KMS-11 (cell line): ENCODE results near the gene IGSF9.

ENCODE experiments used
- H2AFZ ChIP-seq: fragments of 200-600 bp; sonication (generic); 2 replicates; pipeline ENCODE4 v1.6.1; 2016; ENCODE audit warnings: antibody characterized with exemption, mixed run types, low read depth
- H3K27ac ChIP-seq: fragments of 200-600 bp; sonication (generic); 2 replicates; pipeline ENCODE4 v1.6.1; 2016; ENCODE audit warnings: mild to moderate bottlenecking, mixed run types
- H3K27me3 ChIP-seq: fragments of 200-600 bp; sonication (generic); 2 replicates; pipeline ENCODE4 v1.6.1; 2017; ENCODE audit warnings: mild to moderate bottlenecking, low read depth, mixed run types, moderate library complexity; ENCODE audit not compliant: insufficient read depth
- H3K36me3 ChIP-seq: fragments of 200-600 bp; sonication (generic); 2 replicates; pipeline ENCODE4 v1.6.1; 2017; ENCODE audit warnings: mild to moderate bottlenecking, mixed run types; ENCODE audit not compliant: insufficient read depth
- H3K4me1 ChIP-seq: fragments of 200-600 bp; sonication (generic); 2 replicates; pipeline ENCODE4 v1.6.1; 2016; ENCODE audit warnings: mild to moderate bottlenecking, low read depth, mixed run types; ENCODE audit not compliant: poor library complexity, severe bottlenecking
- H3K4me2 ChIP-seq: fragments of 200-600 bp; sonication (generic); 2 replicates; pipeline ENCODE4 v1.7.0; 2016; ENCODE audit warnings: mild to moderate bottlenecking, mixed run types
- H3K4me3 ChIP-seq: fragments of 200-600 bp; sonication (generic); IDR thresholded peaks from 2 replicates; pipeline ENCODE4 v1.6.1; 2017; ENCODE audit warnings: low read depth, low read length, mixed read lengths; ENCODE audit not compliant: insufficient read depth
- H3K79me2 ChIP-seq: fragments of 200-600 bp; sonication (generic); 2 replicates; pipeline ENCODE4 v1.6.1; 2016; ENCODE audit warnings: low read depth, mixed run types; ENCODE audit not compliant: insufficient read depth
- H3K9ac ChIP-seq: fragments of 200-600 bp; sonication (generic); 2 replicates; pipeline ENCODE4 v1.6.1; 2016; ENCODE audit warnings: mild to moderate bottlenecking, mixed run types
- H4K20me1 ChIP-seq: fragments of 200-600 bp; sonication (generic); 2 replicates; pipeline ENCODE4 v1.6.1; 2016; ENCODE audit warnings: mild to moderate bottlenecking, mixed run types; ENCODE audit not compliant: insufficient read depth
- TF ChIP-seq, protein P1 (sequence below): fragments of 200-600 bp; sonication (generic); conservative IDR thresholded peaks from 2 replicates; pipeline ENCODE4 v1.6.1; 2017; ENCODE audit warnings: low read depth, mild to moderate bottlenecking, antibody characterized with exemption, low read length, moderate library complexity, mixed read lengths

IGSF9 gene

GRCh38 chr1:159991513-159991912 is 46.1 kb upstream of the IGSF9 start:
- H3K4me3 ChIP-seq: no peak overlapping the region
- H3K9ac ChIP-seq: no peak overlapping the region
- no peak overlapping the region for H2AFZ ChIP-seq

DNA sequence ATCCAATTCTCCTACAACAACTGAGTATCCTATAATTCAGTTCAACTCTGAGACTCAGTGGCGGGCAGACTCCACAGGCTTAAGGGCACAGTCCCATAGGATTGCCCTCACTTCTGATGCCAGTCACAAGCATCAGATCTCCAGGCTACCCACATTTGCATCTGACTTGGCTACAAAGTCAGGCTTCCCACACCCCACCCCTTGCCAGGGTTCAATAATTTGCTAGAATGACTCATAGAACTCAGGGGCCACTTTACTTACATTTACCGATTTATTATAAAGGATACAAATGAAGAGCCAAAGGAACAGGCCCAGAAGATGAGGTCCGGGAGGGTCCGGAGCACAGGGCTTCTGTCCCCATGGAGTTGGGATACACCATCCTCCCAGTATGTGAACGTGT is 44.6 kb upstream of the IGSF9 start:
- no peak overlapping the region for H3K4me2 ChIP-seq
- no peaks in the 10 kb centered on the region for H3K27me3 ChIP-seq
- H3K9ac ChIP-seq: no peak overlapping the region
- no peaks in the 10 kb centered on the region for H3K4me1 ChIP-seq
- no peaks in the 10 kb centered on the region for H3K79me2 ChIP-seq
- no peaks in the 10 kb centered on the region for H3K36me3 ChIP-seq
- no peak overlapping the region for H3K27ac ChIP-seq
- H4K20me1 ChIP-seq: no peaks in the 10 kb centered on the region
- no peak overlapping the region for H2AFZ ChIP-seq
- no peak overlapping the region for H3K4me3 ChIP-seq
- TF ChIP-seq, protein P1, sequence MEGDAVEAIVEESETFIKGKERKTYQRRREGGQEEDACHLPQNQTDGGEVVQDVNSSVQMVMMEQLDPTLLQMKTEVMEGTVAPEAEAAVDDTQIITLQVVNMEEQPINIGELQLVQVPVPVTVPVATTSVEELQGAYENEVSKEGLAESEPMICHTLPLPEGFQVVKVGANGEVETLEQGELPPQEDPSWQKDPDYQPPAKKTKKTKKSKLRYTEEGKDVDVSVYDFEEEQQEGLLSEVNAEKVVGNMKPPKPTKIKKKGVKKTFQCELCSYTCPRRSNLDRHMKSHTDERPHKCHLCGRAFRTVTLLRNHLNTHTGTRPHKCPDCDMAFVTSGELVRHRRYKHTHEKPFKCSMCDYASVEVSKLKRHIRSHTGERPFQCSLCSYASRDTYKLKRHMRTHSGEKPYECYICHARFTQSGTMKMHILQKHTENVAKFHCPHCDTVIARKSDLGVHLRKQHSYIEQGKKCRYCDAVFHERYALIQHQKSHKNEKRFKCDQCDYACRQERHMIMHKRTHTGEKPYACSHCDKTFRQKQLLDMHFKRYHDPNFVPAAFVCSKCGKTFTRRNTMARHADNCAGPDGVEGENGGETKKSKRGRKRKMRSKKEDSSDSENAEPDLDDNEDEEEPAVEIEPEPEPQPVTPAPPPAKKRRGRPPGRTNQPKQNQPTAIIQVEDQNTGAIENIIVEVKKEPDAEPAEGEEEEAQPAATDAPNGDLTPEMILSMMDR: no peak

More at GRCh38 chr1:159991513-159991912, 46.1 kb upstream of the IGSF9 start:
- Histone ChIP-seq H3K4me2 (no peak overlapping the region), H4K20me1 (no peaks in the 10 kb centered on the region), H3K79me2 (no peaks in the 10 kb centered on the region), H3K27me3 (no peaks in the 10 kb centered on the region), H3K4me1 (no peaks in the 10 kb centered on the region), H3K36me3 (no peaks in the 10 kb centered on the region), H3K27ac (no peak overlapping the region)
- TF ChIP-seq, protein P1: no peak

DNA sequence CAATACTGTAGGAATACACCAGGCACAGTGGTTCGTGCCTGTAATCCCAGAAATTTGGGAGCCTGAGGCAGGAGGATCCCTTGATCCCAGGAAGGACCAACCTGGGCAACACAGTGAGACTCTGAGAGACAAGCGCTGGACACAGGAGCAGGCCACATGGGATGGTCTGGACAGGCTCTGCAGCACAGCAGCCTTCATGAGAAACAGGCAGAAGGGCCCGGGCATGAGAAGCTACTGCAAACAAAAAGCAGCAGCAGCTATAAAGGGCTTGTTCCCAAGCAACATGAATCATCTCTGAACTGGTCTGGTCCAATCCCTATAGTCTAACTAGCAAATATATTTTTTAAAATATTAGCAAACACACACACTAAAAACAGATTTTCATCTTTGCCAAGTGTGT is 44.2 kb upstream of the IGSF9 start:
- no peak overlapping the region for H3K4me2 ChIP-seq
- H3K27me3 ChIP-seq: no peaks in the 10 kb centered on the region

GRCh38 chr1:159988006-159988405 is 42.6 kb upstream of the IGSF9 start:
- no peak overlapping the region for H3K9ac ChIP-seq
- no peak overlapping the region for H2AFZ ChIP-seq
- H4K20me1 ChIP-seq: no peaks in the 10 kb centered on the region
- H3K4me3 ChIP-seq: no peak overlapping the region
- no peak overlapping the region for H3K4me2 ChIP-seq
- no peaks in the 10 kb centered on the region for H3K27me3 ChIP-seq
- no peaks in the 10 kb centered on the region for H3K36me3 ChIP-seq
- no peaks in the 10 kb centered on the region for H3K79me2 ChIP-seq
- H3K4me1 ChIP-seq: no peaks in the 10 kb centered on the region
- H3K27ac ChIP-seq: no peak overlapping the region
- TF ChIP-seq, protein P1: no peak

More for the DNA sequence above, 44.2 kb upstream of the IGSF9 start:
- Histone ChIP-seq H3K9ac (no peak overlapping the region), H2AFZ (no peak overlapping the region), H3K79me2 (no peaks in the 10 kb centered on the region), H3K27ac (no peak overlapping the region), H4K20me1 (no peaks in the 10 kb centered on the region), H3K36me3 (no peaks in the 10 kb centered on the region), H3K4me1 (no peaks in the 10 kb centered on the region), H3K4me3 (no peak overlapping the region)
- TF ChIP-seq, protein P1: no peak
